ENCODE data around the gene GOLT1B. TPM values are rescaled to one million over a fixed set of nuclear protein-coding genes. Genes with fewer than 3 reads are reported as not detected.

Gene GOLT1B
- total RNA-seq, 1 experiment from 2014 or later, result 46.1 TPM

- no peak overlapping the region for H3K14ac ChIP-seq (ENCODE audit: insufficient read depth, low read length)
- Mint-ChIP-seq H3K27me3 (ENCODE audit: low read depth) (peaks cover 66% of the 10 kb centered on the region), H3K9me3 (peaks cover 0 to 4% of the 10 kb centered on the region in 2 experiments; a peak in 1 of 5 replicates), H3K4me1 (peaks cover 5 to 12% of the 10 kb centered on the region in 2 experiments), H3K27ac (no peak overlapping the region), H3K4me3 (peak overlapping the region; percentile 62 to 86), H3K36me3 (ENCODE audit: insufficient read depth in 1 of 3, low read depth in 3 of 3) (no peaks in the 10 kb centered on the region; a peak in 1 of 7 replicates)
- no peak overlapping the region for H2BK12ac ChIP-seq (ENCODE audit: insufficient read length, low read depth, low read length)
- TF ChIP-seq, protein P1, sequence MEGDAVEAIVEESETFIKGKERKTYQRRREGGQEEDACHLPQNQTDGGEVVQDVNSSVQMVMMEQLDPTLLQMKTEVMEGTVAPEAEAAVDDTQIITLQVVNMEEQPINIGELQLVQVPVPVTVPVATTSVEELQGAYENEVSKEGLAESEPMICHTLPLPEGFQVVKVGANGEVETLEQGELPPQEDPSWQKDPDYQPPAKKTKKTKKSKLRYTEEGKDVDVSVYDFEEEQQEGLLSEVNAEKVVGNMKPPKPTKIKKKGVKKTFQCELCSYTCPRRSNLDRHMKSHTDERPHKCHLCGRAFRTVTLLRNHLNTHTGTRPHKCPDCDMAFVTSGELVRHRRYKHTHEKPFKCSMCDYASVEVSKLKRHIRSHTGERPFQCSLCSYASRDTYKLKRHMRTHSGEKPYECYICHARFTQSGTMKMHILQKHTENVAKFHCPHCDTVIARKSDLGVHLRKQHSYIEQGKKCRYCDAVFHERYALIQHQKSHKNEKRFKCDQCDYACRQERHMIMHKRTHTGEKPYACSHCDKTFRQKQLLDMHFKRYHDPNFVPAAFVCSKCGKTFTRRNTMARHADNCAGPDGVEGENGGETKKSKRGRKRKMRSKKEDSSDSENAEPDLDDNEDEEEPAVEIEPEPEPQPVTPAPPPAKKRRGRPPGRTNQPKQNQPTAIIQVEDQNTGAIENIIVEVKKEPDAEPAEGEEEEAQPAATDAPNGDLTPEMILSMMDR (conservative IDR thresholded peaks at IDR 0.05), result no peak
- H3K4ac ChIP-seq (ENCODE audit: low read depth, low read length), result no peak overlapping the region
- H3K4me2 ChIP-seq (ENCODE audit: insufficient read depth, insufficient read length, low read length), result peak overlapping the region; percentile 98
- no peaks in the 10 kb centered on the region for H3K4me1 ChIP-seq (ENCODE audit: insufficient read depth, low read length)
- no peaks in the 10 kb centered on the region for H3K79me1 ChIP-seq (ENCODE audit: insufficient read depth, low read depth, low read length, poor library complexity, severe bottlenecking)
- H4K91ac ChIP-seq (ENCODE audit: insufficient read length, low read depth, low read length), result no peak overlapping the region
- H4K8ac ChIP-seq (replicated peaks; ENCODE audit: insufficient read length, low read depth, low read length), result no peak overlapping the region
- peaks cover 5% of the 10 kb centered on the region; the same call in 1 of the 2 replicates for H3K27me3 ChIP-seq (ENCODE audit: insufficient read depth, low read length)
- no peak overlapping the region for H2BK20ac ChIP-seq (ENCODE audit: low read depth, low read length, poor library complexity, severe bottlenecking)
- peak overlapping the region; percentile 46 for H3K9ac ChIP-seq (ENCODE audit: extremely low read depth, insufficient read length, low read length)
- H3K23ac ChIP-seq (ENCODE audit: insufficient read length, low read depth, low read length), result no peak overlapping the region
- no peaks in the 10 kb centered on the region for H4K20me1 ChIP-seq (ENCODE audit: control insufficient read depth, insufficient read depth, insufficient read length)
- H4K5ac ChIP-seq (ENCODE audit: insufficient read length, low read depth, low read length), result no peak overlapping the region
- H2AFZ ChIP-seq (ENCODE audit: low read length), result no peak overlapping the region
- H3K18ac ChIP-seq (ENCODE audit: insufficient read length, low read depth, low read length), result no peak overlapping the region
- H3T11ph ChIP-seq (ENCODE audit: low read length), result no peak overlapping the region
- no peak overlapping the region for H2BK120ac ChIP-seq (ENCODE audit: low read depth, low read length, poor library complexity, severe bottlenecking)
- H2AK5ac ChIP-seq (ENCODE audit: insufficient read length, low read length), result no peak overlapping the region
- WGBS (ENCODE audit: extremely low coverage, insufficient read length, low lambda C conversion rate), result no CpG with 5 or more reads among the region's 12 CpGs
- no peaks in the 10 kb centered on the region for H3K79me2 ChIP-seq (ENCODE audit: insufficient read depth, low read length)
- no peaks in the 10 kb centered on the region for H3K9me3 ChIP-seq (ENCODE audit: control insufficient read depth, low read depth, low read length)
- H3K27ac ChIP-seq (ENCODE audit: insufficient read length, low read depth, low read length), result no peak overlapping the region
- H2BK5ac ChIP-seq (ENCODE audit: insufficient read length, low read length), result no peak overlapping the region
- no peak overlapping the region for H3K56ac ChIP-seq (ENCODE audit: insufficient read length, low read depth, low read length)
- H2BK15ac ChIP-seq (ENCODE audit: low read depth, low read length), result no peak overlapping the region
- peaks cover 8% of the 10 kb centered on the region for H3K23me2 ChIP-seq (ENCODE audit: insufficient read length, low read depth, low read length, poor library complexity, severe bottlenecking)
- DNase-seq, result no peak
These were observed 25.2 kb downstream of the GOLT1B start for GRCh38 chr12:21526721-21527345.
